IMR-90 (cell line): ENCODE measurements around the gene ZFAND2A. TPM values are rescaled to one million over a fixed set of nuclear protein-coding genes. Genes with fewer than 3 reads are reported as not detected.
A peak's percentile ranks its signal among the peaks of the same experiment; 100 is the strongest.

ENCODE experiments used
- ATAC-seq: fragments of 200-7000 bp; cut with Tn5 transposase; 2 replicates; pipeline ENCODE4 v1.9.1; 2020; ENCODE audit warnings: low read depth, mild to moderate bottlenecking, moderate library complexity
- BruUV-seq: library from RNA; stranded (reverse); fragments of 400-500 nt; replicated peaks from 2 replicates; lab custom pipeline; 2021; lab: Mats Ljungman, UMichigan
- CTCF ChIA-PET: fragments of 300-600 bp; formaldehyde crosslinking; extraction: SDS; loops from one replicate; lab custom pipeline; 2021; ENCODE audit warnings: antibody characterized with exemption; lab: Yijun Ruan, JAX
- POLR2A ChIA-PET: fragments of 300-600 bp; sonication (Branson Sonifier 250); formaldehyde crosslinking; loops from one replicate; lab custom pipeline; 2022; ENCODE audit warnings: antibody characterized with exemption; ENCODE audit not compliant: unreplicated experiment; lab: Charles Lee
- DNase-seq: peaks from one replicate; pipeline ENCODE4 v3.0.0; 2013
- H2AFZ ChIP-seq: replicated peaks from 2 replicates; pipeline ENCODE3; 2013; ENCODE audit warnings: low read length, mild to moderate bottlenecking; ENCODE audit not compliant: poor library complexity
- H2AK5ac ChIP-seq: 2 replicates; pipeline ENCODE4 v1.6.1; 2013; ENCODE audit warnings: low read depth, low read length, inconsistent platforms
- H2AK9ac ChIP-seq: replicated peaks from 2 replicates; pipeline ENCODE3; 2013; ENCODE audit warnings: mild to moderate bottlenecking, low read depth, low read length, moderate library complexity; ENCODE audit not compliant: poor library complexity
- H2BK120ac ChIP-seq: 2 replicates; pipeline ENCODE4 v1.6.1; 2013; ENCODE audit warnings: low read depth, low read length, inconsistent platforms
- H2BK15ac ChIP-seq: 3 replicates; pipeline ENCODE4 v1.6.1; 2013; ENCODE audit warnings: low read depth, low read length, inconsistent platforms
- H2BK20ac ChIP-seq: 2 replicates; pipeline ENCODE4 v1.6.1; 2013; ENCODE audit warnings: low read depth, mild to moderate bottlenecking, inconsistent platforms, low read length, moderate library complexity
- H2BK5ac ChIP-seq: 2 replicates; pipeline ENCODE4 v1.6.1; 2013; ENCODE audit warnings: mild to moderate bottlenecking, low read depth, low read length, inconsistent platforms; ENCODE audit not compliant: poor library complexity, severe bottlenecking
- H3K14ac ChIP-seq: replicated peaks from 2 replicates; pipeline ENCODE4 v1.6.1; 2013; ENCODE audit warnings: low read depth, low read length, inconsistent platforms
- H3K18ac ChIP-seq: 2 replicates; pipeline ENCODE4 v1.6.1; 2013; ENCODE audit warnings: low read depth, low read length, control low read depth
- H3K23ac ChIP-seq: 2 replicates; pipeline ENCODE4 v1.6.1; 2013; ENCODE audit warnings: low read depth, low read length, inconsistent platforms
- H3K27ac ChIP-seq: 2 replicates; pipeline ENCODE4 v1.5.1; 2013; ENCODE audit warnings: mild to moderate bottlenecking, control low read depth, low read length; ENCODE audit not compliant: insufficient read depth
- H3K27me3 ChIP-seq: 2 replicates; pipeline ENCODE4 v1.6.1; 2013; ENCODE audit warnings: low read length; ENCODE audit not compliant: control insufficient read depth, insufficient read depth
- H3K36me3 ChIP-seq: 2 replicates; pipeline ENCODE4 v1.6.1; 2013; ENCODE audit warnings: low read length, mixed read lengths; ENCODE audit not compliant: control insufficient read depth, insufficient read depth
- H3K4ac ChIP-seq: 2 replicates; pipeline ENCODE4 v1.6.1; 2013; ENCODE audit warnings: low read depth, low read length, inconsistent platforms
- H3K4me1 ChIP-seq: 2 replicates; pipeline ENCODE4 v1.6.1; 2013; ENCODE audit warnings: low read length, mixed read lengths; ENCODE audit not compliant: control insufficient read depth, insufficient read depth
- H3K4me2 ChIP-seq: 2 replicates; pipeline ENCODE4 v1.6.1; 2013; ENCODE audit warnings: low read depth, mild to moderate bottlenecking, control low read depth, low read length, moderate library complexity
- H3K4me3 ChIP-seq: 2 replicates; pipeline ENCODE4 v1.5.1; 2013; ENCODE audit warnings: low read depth, mild to moderate bottlenecking, control low read depth, low read length, moderate library complexity; ENCODE audit not compliant: insufficient read depth
- H3K56ac ChIP-seq: 2 replicates; pipeline ENCODE4 v1.6.1; 2013; ENCODE audit warnings: low read length, inconsistent platforms; ENCODE audit not compliant: insufficient read depth; ENCODE audit errors: extremely low read depth
- H3K79me1 ChIP-seq, 2 experiments: 2 replicates each; pipeline ENCODE4 v1.6.1; 2013; ENCODE audit warnings: low read length in 2 of 2, inconsistent platforms in 1 of 2, low read depth in 1 of 2
- H3K9ac ChIP-seq: 2 replicates; pipeline ENCODE4 v1.6.1; 2013; ENCODE audit warnings: low read depth, low read length, control low read depth
- H3K9me1 ChIP-seq: 2 replicates; pipeline ENCODE4 v1.6.1; 2013; ENCODE audit warnings: low read length, inconsistent platforms; ENCODE audit not compliant: insufficient read depth
- H3K9me3 ChIP-seq: 2 replicates; pipeline ENCODE4 v1.6.1; 2013; ENCODE audit warnings: low read length; ENCODE audit not compliant: control insufficient read depth, insufficient read depth
- H4K20me1 ChIP-seq: 2 replicates; pipeline ENCODE4 v1.6.1; 2013; ENCODE audit warnings: low read length, inconsistent platforms; ENCODE audit not compliant: insufficient read depth
- H4K5ac ChIP-seq: 2 replicates; pipeline ENCODE4 v1.6.1; 2013; ENCODE audit warnings: mild to moderate bottlenecking, low read depth, low read length, control low read depth
- H4K8ac ChIP-seq, 2 experiments: 2 replicates each; pipeline ENCODE4 v1.6.1; 2013; ENCODE audit warnings: low read depth in 2 of 2, low read length in 2 of 2, control low read depth in 1 of 2, inconsistent platforms in 1 of 2
- H4K91ac ChIP-seq: 2 replicates; pipeline ENCODE4 v1.6.1; 2013; ENCODE audit warnings: low read depth, low read length, inconsistent platforms; ENCODE audit not compliant: insufficient read depth
- BHLHE40 ChIP-seq: fragments of 150-350 bp; IDR thresholded peaks from 2 replicates; pipeline ENCODE4 v1.6.1; 2016; ENCODE audit warnings: mild to moderate bottlenecking, low read depth, low read length
- CHD1 ChIP-seq: IDR thresholded peaks from 2 replicates; pipeline ENCODE4 v1.6.1; 2012; ENCODE audit warnings: low read depth, low read length, improper control_type of control experiment
- RAD21 ChIP-seq: IDR thresholded peaks from 2 replicates; pipeline ENCODE4 v1.6.1; 2012; ENCODE audit warnings: low read length, improper control_type of control experiment
- WGBS, 2 experiments: methylation state at CpG; one replicate each; pipeline versions ENCODE4 v1.1.5 to v1.1.7; 2013; ENCODE audit warnings: missing lambda C conversion rate in 2 of 2; ENCODE audit not compliant: insufficient read length in 1 of 2; ENCODE audit errors: extremely low coverage in 2 of 2; 5-methylcytosine and 5-hydroxymethylcytosine counted together
- dilution Hi-C: fragments of 300-500 bp; cut with HindIII; formaldehyde crosslinking; loops from one replicate; pipeline ENCODE4 v1.14.3; 2018; ENCODE audit warnings: low sequenced_read_pairs; ENCODE audit not compliant: unreplicated experiment
- in situ Hi-C: fragments of 300-500 bp; cut with MboI; formaldehyde crosslinking; loops from 3 replicates; pipeline ENCODE4 v1.14.3; 2019; ENCODE audit warnings: low sequenced_read_pairs, inconsistent platforms, mixed read lengths
- intact Hi-C: fragments of 100-400 bp; cut with micrococcal nuclease; formaldehyde crosslinking; loops from 2 replicates; pipeline ENCODE4 v1.10.0; 2022
- polyA plus RNA-seq, 3 experiments: library from polyadenylated mRNA; depleted of rRNA; stranded (reverse); fragments of >200 nt; gene quantifications; 2 replicates each; pipeline ENCODE4 v1.2.3, GENCODE V29; 2012; ENCODE audit warnings: low replicate concordance in 1 of 3
- total RNA-seq: library from RNA; depleted of rRNA; stranded (reverse); fragments of >200 nt; gene quantifications from 2 replicates; pipeline ENCODE4 v1.2.3, GENCODE V29; 2012

The ZFAND2A gene
- total and polyA plus RNA-seq, 2 of the 4 experiments (the other 2 are of a cell fraction), result 11.8 to 28.7 TPM

DNA sequence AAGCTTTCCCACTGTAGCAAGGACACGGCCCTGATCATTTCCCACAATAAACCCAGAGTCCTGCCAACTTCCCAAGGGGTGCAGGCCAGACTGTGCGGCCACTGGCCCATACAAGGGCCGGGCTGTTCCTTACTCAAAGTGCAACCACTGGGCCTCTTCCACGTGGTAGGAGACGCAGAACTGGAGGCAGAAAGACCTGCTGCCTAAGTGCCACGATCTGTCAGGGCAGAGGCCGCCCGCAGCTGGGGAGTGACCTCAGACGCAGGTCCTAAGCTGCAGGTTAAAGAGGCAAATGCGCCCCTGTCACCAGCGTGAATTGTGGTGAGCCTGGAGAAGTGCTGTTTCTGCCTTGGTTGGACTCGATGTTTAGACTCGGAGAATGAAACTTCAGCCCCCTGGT lies 45.9 kb downstream of the ZFAND2A start:
- in situ Hi-C loops (no loop called here), intact Hi-C loops (no loop called here), dilution Hi-C loops (no loop called here)
- Histone ChIP-seq H3K4me1 (no peaks in the 10 kb centered on the region), H2AFZ (peak overlapping the region; percentile 14), H4K91ac (no peak overlapping the region), H2BK120ac (no peak overlapping the region), H2AK5ac (no peak overlapping the region), H2BK15ac (no peak overlapping the region), H3K9me3 (no peaks in the 10 kb centered on the region), H3K4ac (no peak overlapping the region), H3K56ac (no peak overlapping the region), H4K20me1 (no peaks in the 10 kb centered on the region), H3K23ac (no peak overlapping the region), H3K27ac (no peak overlapping the region), H3K79me1 (peaks cover 0 to 21% of the 10 kb centered on the region in 2 experiments; a peak in 3 of 4 replicates), H3K14ac (no peak overlapping the region), H2AK9ac (no peak overlapping the region), H3K9me1 (no peaks in the 10 kb centered on the region), H4K8ac (no peak overlapping the region), H3K4me2 (no peak overlapping the region), H3K4me3 (no peak overlapping the region), H3K18ac (no peak overlapping the region), H3K36me3 (no peaks in the 10 kb centered on the region; the same call in 1 of the 2 replicates), H3K27me3 (no peaks in the 10 kb centered on the region), H2BK5ac (no peak overlapping the region), H2BK20ac (no peak overlapping the region), H3K9ac (no peak overlapping the region), H4K5ac (no peak overlapping the region)
- TF ChIP-seq BHLHE40 (no peak), CHD1 (no peak), RAD21 (no peak)
- no TSS peak for BruUV-seq
- DNase-seq (no peak), ATAC-seq (no peak)
- 96% methylated on average over 8 of the region's 13 CpGs; no CpG with 5 or more reads in 1 of the 2 experiments for WGBS, 2 experiments
- ChIA-PET POLR2A (no interaction called here), CTCF (no interaction called here)
